GM12873 (cell line): ENCODE results near the gene DDIT3.

Experiments used
- TF ChIP-seq, protein P1 (sequence below): IDR thresholded peaks from 2 replicates; pipeline ENCODE4 v1.5.1; 2012; ENCODE audit warnings: low read depth, mild to moderate bottlenecking, moderate library complexity, low read length, control low read depth; ENCODE audit not compliant: insufficient read depth; ENCODE audit errors: missing control alignments

DDIT3 gene

DNA sequence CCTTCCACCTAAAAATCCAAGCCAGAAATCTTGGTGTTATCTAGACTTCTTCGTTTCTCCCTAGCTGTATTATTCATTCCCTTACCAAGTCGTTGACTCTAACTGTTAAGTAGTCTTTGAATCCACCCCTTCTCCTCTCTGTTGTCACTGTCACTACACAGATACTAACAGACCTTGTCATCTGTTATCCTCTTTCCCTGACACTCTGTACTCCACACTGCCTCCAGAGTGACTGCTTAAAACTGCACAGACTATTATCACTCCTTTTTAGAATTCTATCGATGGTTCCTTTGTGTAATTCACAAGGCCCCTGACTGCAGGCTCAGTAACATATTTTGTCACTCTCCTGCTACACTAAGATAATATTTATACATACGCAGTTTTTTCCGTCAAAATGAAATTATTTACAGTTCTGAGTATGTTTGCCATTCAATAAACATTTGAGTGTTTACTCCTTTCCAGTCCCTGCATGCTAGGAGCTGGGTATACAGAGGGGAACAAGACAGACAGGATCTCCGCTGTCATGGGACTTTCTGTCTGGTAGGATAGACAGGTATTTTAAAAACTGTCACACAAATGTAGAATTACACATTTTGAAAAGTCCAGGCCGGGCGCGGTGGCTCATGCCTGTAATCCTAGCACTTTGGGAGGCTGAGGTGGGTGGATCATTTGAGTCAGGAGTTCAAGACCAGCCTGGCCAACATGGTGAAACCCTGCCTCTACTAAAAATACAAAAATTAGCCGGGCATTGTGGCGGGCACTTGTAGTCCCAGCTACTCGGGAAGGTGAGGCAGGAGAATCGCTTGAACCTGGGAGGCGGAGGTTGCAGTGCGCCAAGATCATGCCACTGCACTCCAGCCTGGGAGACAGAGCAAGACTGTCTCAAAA is 28.7 kb downstream of the DDIT3 start:
- TF ChIP-seq, protein P1, sequence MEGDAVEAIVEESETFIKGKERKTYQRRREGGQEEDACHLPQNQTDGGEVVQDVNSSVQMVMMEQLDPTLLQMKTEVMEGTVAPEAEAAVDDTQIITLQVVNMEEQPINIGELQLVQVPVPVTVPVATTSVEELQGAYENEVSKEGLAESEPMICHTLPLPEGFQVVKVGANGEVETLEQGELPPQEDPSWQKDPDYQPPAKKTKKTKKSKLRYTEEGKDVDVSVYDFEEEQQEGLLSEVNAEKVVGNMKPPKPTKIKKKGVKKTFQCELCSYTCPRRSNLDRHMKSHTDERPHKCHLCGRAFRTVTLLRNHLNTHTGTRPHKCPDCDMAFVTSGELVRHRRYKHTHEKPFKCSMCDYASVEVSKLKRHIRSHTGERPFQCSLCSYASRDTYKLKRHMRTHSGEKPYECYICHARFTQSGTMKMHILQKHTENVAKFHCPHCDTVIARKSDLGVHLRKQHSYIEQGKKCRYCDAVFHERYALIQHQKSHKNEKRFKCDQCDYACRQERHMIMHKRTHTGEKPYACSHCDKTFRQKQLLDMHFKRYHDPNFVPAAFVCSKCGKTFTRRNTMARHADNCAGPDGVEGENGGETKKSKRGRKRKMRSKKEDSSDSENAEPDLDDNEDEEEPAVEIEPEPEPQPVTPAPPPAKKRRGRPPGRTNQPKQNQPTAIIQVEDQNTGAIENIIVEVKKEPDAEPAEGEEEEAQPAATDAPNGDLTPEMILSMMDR = peak; percentile 33

DNA sequence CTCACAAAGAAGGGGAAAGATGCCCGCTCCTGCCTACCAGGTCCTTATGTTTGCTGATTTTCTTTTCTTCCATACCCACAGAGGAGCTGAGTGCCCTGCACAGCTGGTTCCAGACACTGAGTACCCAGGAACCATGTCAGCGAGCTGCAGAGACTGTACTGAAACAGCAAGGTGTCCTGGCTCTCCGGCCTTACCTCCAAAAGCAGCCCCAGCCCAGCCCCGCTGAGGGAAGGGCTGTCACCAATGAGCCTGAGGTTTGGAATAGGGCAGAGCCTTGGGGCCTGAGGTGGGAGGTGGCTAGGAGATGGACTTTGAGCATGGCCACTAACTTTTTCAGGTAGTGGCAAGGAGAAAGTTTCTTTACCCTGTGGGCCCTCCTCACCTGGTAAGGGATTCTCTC is 30.2 kb downstream of the DDIT3 start:
- TF ChIP-seq, protein P1 = no peak

DNA sequence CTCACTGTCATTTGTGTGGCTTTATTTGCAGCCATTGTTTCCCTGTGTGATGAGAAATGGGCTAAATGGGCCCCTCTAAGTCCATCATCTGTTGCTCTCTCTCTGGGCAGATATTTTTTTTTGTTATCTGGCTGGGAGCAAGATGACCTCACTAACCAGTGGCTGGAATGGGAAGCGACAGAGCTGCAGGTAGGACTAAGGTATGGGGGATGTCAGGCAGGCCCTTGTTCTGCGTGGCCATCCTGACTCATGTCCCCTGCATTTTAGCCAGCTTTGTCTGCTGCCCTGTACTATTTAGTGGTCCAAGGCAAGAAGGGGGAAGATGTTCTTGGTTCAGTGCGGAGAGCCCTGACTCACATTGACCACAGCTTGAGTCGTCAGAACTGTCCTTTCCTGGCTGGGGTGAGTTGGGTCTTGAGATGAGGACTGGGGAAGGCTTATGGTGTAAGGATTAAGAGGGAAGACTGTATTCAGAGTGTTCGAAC is 31.1 kb downstream of the DDIT3 start:
- TF ChIP-seq, protein P1 = no peak

DNA sequence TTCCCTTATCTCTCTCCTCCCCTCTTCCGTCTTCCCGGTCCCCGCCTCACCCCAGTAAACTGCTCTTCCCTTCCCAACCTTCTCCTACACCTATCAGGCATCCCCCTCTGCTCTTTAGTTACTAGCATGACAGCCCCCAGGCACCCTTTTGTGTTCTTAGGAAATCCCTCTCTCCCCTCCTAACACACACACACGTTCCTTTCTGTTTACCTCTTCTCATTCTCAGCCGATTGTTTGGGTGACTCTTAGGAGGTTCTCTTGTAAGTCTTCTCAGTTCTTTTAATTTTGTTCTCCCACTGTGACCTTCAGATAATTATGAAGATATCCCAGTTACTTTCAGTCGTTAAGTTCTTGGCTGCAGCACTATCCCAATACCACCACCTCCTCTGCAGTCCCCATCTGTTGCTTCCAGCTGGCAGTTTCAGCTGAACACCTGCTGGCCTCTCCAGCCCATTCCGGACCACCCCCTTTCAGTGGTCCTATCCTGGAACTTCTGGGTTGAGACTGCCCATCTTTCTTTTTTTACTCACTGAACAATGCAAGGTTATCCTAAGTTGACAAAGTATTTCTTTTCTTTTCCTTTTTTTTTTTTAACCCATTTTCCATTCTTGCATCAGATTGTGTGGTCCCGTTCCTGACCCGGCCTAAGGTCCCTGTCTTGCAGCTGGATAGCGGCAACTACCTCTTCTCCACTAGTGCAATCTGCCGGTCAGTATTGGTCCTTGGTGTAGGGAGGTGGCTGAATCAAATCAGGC is 31.7 kb downstream of the DDIT3 start:
- TF ChIP-seq, protein P1 = no peak

DNA sequence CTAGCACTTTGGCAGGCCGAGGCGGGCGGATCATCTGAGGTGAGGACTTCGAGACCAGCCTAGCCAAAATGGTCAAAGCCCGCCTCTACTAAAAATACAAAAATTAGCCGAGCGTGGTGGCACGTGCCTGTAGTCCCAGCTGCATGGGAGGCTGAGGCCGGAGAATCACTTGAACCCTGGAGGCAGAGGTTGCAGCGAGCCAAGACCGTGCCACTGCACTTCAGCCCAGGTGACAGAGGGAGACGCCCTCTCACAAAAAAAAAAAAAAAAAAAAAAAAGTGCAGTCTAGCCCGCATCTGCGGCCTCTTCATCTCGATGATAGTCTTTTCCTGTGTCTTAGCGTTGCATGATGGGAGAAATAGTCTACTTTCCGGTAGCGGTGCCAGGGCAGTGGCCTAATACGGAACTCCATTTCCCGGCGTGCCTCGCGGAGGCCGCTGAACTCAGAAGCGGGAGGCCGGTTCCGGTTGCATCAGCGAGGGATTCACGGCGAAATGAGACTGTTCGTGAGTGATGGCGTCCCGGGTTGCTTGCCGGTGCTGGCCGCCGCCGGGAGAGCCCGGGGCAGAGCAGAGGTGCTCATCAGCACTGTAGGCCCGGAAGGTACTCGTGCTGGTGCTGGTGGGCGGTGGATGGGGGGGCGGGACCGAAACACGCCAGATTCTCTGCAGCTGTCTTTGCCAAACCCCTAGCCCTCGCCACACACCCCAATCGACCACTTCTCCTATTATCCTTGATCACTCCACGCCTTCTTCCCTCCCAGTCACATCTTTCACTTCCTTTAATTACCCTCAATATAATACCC is 32.5 kb downstream of the DDIT3 start, which contains the start of gene MARS1:
TSS of gene MARS1 (plus strand) at position 472 of the 805 bp plus-strand sequence. CDS start at position 495, 23 bp downstream.
- TF ChIP-seq, protein P1 = peak; percentile 33

DNA sequence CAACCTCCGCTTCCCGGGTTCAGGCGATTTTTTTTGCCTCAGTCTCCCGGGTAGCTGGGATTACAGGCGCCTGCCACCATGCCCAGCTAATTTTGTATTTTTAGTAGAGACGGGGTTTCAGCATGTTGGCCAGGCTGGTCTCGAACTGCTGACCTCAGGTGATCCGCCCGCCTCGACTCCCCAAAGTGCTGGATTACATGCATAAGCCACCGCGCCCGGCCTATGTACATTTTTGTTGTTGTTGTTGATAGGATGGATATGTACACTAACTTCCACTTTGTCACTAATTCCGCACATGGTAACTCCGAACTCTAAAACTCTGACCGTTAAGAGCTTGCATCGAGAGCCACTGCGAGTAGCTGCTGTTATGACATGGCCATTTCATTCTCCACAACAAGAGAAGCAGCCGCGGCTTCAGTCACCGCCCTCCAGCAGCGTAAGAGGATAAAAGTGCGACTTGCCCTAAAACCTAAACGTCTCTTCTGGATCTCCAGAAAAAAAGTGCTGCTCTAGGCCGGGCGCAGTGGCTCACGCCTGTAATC is 33.2 kb downstream of the DDIT3 start:
- TF ChIP-seq, protein P1 = no peak
